IPS-15b (cell line): Measurements from ENCODE around the gene EPRS1.
"Not testable (repeated sequence)": the region's sequence is repeated elsewhere in the genome, so short reads cannot be mapped to it uniquely, and the experiment has no call there.

ENCODE experiments used
- H3K27me3 ChIP-seq: one replicate; pipeline ENCODE4 v1.6.1; 2013; ENCODE audit warnings: low read length; ENCODE audit not compliant: control insufficient read depth, insufficient read depth
- H3K36me3 ChIP-seq: one replicate; pipeline ENCODE4 v1.6.1; 2013; ENCODE audit warnings: low read length; ENCODE audit not compliant: control insufficient read depth, insufficient read depth
- H3K4me1 ChIP-seq: one replicate; pipeline ENCODE4 v1.6.1; 2013; ENCODE audit warnings: mild to moderate bottlenecking, low read length; ENCODE audit not compliant: control insufficient read depth, insufficient read depth
- H3K4me3 ChIP-seq: one replicate; pipeline ENCODE4 v1.5.1; 2013; ENCODE audit warnings: low read depth, low read length
- H3K9ac ChIP-seq: one replicate; pipeline ENCODE4 v1.6.1; 2013; ENCODE audit warnings: low read depth, mild to moderate bottlenecking, low read length
- H3K9me3 ChIP-seq: one replicate; pipeline ENCODE4 v1.6.1; 2013; ENCODE audit warnings: mild to moderate bottlenecking, low read length; ENCODE audit not compliant: control insufficient read depth, insufficient read depth

EPRS1 gene

DNA sequence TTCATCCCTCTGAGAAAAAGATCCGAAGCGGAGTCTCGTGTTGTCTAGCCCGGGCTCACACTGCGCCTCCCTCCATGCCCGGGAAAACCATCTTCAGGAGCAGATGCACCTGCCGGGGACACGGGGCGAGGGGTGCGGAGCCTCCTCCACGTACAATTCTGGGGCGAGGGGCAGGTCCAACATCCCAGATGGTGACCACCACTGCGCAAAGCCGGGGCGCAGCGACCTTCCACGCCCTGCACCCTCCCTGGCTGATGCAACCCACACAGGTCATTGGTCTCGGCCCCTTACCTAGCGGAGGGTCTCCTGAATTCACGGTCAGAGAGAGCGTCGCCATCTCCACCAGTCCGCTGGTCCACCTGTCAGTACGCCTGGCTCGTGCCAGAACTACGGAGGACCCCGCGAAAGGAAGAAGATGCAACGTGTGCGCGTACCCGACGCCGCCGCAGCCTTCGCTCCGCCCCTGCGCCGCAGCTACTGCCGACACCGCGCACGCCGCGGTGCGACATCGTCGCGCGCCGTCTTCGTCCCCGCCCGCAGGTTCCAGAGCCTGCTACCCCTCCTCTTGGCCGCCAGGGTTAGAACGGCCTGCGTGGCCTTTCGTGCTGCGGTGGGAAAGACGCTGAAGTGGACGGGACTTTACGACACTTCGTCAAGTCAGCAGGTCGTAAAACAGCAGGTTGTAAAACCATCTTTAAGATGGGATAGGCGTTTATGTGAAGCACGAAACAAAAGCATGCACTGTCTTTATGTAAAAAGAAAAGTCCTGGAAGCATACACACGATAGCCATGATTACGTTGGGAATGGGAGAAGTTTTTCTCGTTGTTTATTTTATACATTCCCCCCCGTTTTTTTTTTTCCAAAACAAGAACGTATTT is at the start of gene EPRS1:
Gene EPRS1, minus strand, starts transcription at position 454 of the 879 bp plus-strand sequence. Its CDS starts 117 bp downstream, at position 337.
- Histone ChIP-seq H3K9ac (peak within 1 kb of the TSS; percentile 85), H3K4me3 (peak within 1 kb of the TSS; percentile 97), H3K9me3 (no peaks in the 10 kb centered on the region), H3K27me3 (no peaks in the 10 kb centered on the region), H3K36me3 (no peaks in the 10 kb centered on the region), H3K4me1 (peaks cover 2% of the 10 kb centered on the region)

DNA sequence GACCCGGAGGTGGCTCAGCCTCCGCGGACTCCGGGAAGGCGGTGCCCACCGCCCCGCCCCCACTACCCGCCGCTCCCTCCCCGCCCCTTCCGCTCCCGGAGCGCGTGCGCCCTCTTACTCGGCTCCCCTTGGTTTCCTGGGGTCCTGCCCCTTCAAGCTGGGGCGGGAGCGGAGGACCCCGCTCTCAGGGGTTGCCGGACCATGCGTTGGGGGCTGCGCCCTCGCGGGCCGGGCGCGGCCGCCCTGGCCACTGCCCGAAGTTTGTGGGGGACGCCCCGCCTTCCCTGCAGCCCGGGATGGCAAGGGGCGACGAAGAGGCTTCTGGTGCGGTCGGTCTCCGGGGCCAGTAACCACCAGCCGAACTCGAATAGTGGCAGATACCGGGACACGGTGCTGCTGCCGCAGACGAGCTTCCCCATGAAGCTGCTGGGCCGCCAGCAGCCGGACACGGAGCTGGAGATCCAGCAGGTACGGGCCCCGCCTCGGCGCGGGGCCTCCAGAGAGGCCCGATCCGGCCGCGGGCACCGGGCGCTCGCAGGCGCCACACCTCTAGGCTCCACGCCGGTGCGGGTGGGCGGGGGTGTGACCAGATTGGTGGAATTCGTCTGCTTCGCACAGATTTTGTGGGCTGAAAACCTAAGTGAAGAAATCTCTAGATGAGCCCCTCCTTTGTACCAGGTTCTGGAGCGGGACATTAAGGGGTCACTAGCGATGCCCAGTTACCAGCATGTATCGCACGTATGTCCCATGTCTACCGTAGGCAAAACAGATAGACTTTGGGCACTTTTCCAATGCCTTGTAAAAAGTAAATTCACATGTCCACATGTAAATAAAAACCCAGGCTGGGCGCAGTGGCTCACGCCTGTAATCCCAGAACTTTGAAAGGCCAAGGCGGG is 48.0 kb upstream of the EPRS1 start, which contains the start of gene IARS2:
Gene IARS2, plus strand, starts transcription at position 117 of the 896 bp plus-strand sequence. Its CDS starts 85 bp downstream, at position 202.
- Histone ChIP-seq H3K4me3 (peak within 1 kb of the TSS; percentile 85), H3K9ac (peak within 1 kb of the TSS; percentile 88), H3K36me3 (peaks cover 3% of the 10 kb centered on the region), H3K9me3 (no peaks in the 10 kb centered on the region), H3K4me1 (no peaks in the 10 kb centered on the region), H3K27me3 (no peaks in the 10 kb centered on the region)

GRCh38 chr1:220093361-220094015 is 47.2 kb upstream of the EPRS1 start:
- peaks cover 3% of the 10 kb centered on the region for H3K36me3 ChIP-seq
- H3K27me3 ChIP-seq = no peaks in the 10 kb centered on the region
- no peaks in the 10 kb centered on the region for H3K4me1 ChIP-seq
- H3K9me3 ChIP-seq = no peaks in the 10 kb centered on the region
- H3K9ac ChIP-seq = no peak overlapping the region
- H3K4me3 ChIP-seq = no peak overlapping the region

- no peaks in the 10 kb centered on the region for H3K36me3 ChIP-seq
- H3K4me1 ChIP-seq = no peaks in the 10 kb centered on the region
- H3K4me3 ChIP-seq = no peak overlapping the region
- no peaks in the 10 kb centered on the region for H3K27me3 ChIP-seq
- no peaks in the 10 kb centered on the region for H3K9me3 ChIP-seq
- no peak overlapping the region for H3K9ac ChIP-seq
These were observed 46.4 kb upstream of the EPRS1 start for GRCh38 chr1:220092694-220093093.

GRCh38 chr1:220089650-220090556 is 43.6 kb upstream of the EPRS1 start, which contains the start of gene BPNT1:
Gene BPNT1 (minus strand): TSS chr1:220089788. CDS start chr1:220079846, 9,942 bp downstream.
- no peaks in the 10 kb centered on the region for H3K9me3 ChIP-seq
- H3K4me1 ChIP-seq = no peaks in the 10 kb centered on the region

GRCh38 chr1:220086261-220086686 is 40.0 kb upstream of the EPRS1 start:
- not testable (repeated sequence) for H3K9ac ChIP-seq, H3K36me3 ChIP-seq, H3K9me3 ChIP-seq, H3K4me1 ChIP-seq, H3K4me3 ChIP-seq, H3K27me3 ChIP-seq

More at GRCh38 chr1:220089650-220090556, 43.6 kb upstream of the EPRS1 start, which contains the start of gene BPNT1:
- Histone ChIP-seq H3K27me3 (no peaks in the 10 kb centered on the region), H3K4me3 (peak within 1 kb of the TSS; percentile 62), H3K36me3 (no peaks in the 10 kb centered on the region), H3K9ac (peak within 1 kb of the TSS; percentile 12)

- H3K4me1 ChIP-seq = no peaks in the 10 kb centered on the region
- H3K36me3 ChIP-seq = no peaks in the 10 kb centered on the region
- no peaks in the 10 kb centered on the region for H3K9me3 ChIP-seq
- no peak overlapping the region for H3K9ac ChIP-seq
- no peaks in the 10 kb centered on the region for H3K27me3 ChIP-seq
- H3K4me3 ChIP-seq = no peak overlapping the region
These were observed 38.2 kb upstream of the EPRS1 start for GRCh38 chr1:220084460-220084859.

DNA sequence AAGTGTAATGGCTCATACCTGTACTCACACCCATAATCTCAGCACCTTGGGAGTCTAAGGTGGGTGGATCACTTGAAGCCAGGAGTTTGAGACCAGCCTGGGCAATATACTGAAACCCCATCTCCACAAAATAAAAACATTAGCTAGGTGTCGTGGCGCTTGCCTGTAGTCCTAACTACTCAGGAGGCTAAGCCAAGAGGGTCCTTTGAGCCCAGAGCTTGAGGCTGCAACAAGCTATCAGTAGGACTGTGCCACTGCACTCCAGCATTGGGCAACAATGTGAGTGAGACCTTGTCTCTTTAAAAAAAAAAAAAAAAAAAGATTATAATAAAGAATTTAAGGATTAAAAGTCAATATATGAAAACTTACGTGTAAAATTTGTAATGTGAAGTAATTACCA is 31.6 kb upstream of the EPRS1 start:
- no peak overlapping the region for H3K4me3 ChIP-seq
- H3K9ac ChIP-seq = no peak overlapping the region
- H3K4me1 ChIP-seq = no peaks in the 10 kb centered on the region
- no peaks in the 10 kb centered on the region for H3K27me3 ChIP-seq
- no peaks in the 10 kb centered on the region for H3K9me3 ChIP-seq
- no peaks in the 10 kb centered on the region for H3K36me3 ChIP-seq

GRCh38 chr1:220076861-220077762 is 30.8 kb upstream of the EPRS1 start:
- no peak overlapping the region for H3K4me3 ChIP-seq
- H3K9me3 ChIP-seq = no peaks in the 10 kb centered on the region
- no peaks in the 10 kb centered on the region for H3K36me3 ChIP-seq
- H3K4me1 ChIP-seq = no peaks in the 10 kb centered on the region
- H3K9ac ChIP-seq = no peak overlapping the region
- no peaks in the 10 kb centered on the region for H3K27me3 ChIP-seq
